Calu3 (cell line): ENCODE measurements around the gene THEM5. TPM values are rescaled to one million over a fixed set of nuclear protein-coding genes. Genes with fewer than 3 reads are reported as not detected.

Experiments
- BruUV-seq: library from RNA; stranded (reverse); fragments of 400-500 nt; replicated peaks from 2 replicates; lab custom pipeline; 2021; lab: Mats Ljungman, UMichigan
- CTCF ChIA-PET: fragments of 300-600 bp; sonication (Branson Sonifier 250); formaldehyde crosslinking; loops from one replicate; lab custom pipeline; 2022; ENCODE audit warnings: antibody characterized with exemption; lab: Charles Lee
- DNase-seq: peaks from one replicate; pipeline ENCODE4 v3.0.0; 2022
- H3K27ac Mint-ChIP-seq: one replicate; pipeline ENCODE4 v1.8.0; 2022; ENCODE audit warnings: mixed read lengths; ENCODE audit not compliant: unreplicated experiment
- H3K27me3 Mint-ChIP-seq: one replicate; pipeline ENCODE4 v1.8.0; 2022; ENCODE audit warnings: mixed read lengths; ENCODE audit not compliant: unreplicated experiment
- H3K36me3 Mint-ChIP-seq: one replicate; pipeline ENCODE4 v1.8.0; 2022; ENCODE audit warnings: mild to moderate bottlenecking, moderate library complexity, mixed read lengths; ENCODE audit not compliant: insufficient read depth, unreplicated experiment
- H3K4me1 Mint-ChIP-seq: one replicate; pipeline ENCODE4 v1.8.0; 2022; ENCODE audit warnings: mild to moderate bottlenecking, low read depth, mixed read lengths; ENCODE audit not compliant: unreplicated experiment
- H3K4me3 Mint-ChIP-seq: one replicate; pipeline ENCODE4 v1.8.0; 2022; ENCODE audit warnings: mild to moderate bottlenecking, low read depth, moderate library complexity, mixed read lengths; ENCODE audit not compliant: unreplicated experiment
- H3K9me3 Mint-ChIP-seq: one replicate; pipeline ENCODE4 v1.8.0; 2022; ENCODE audit warnings: low read depth, mixed read lengths; ENCODE audit not compliant: unreplicated experiment
- CTCF ChIP-seq: fragments of 200-600 bp; IDR thresholded peaks from one replicate; pipeline ENCODE4 v1.8.0; 2022; ENCODE audit warnings: antibody characterized with exemption; ENCODE audit not compliant: unreplicated experiment
- intact Hi-C: fragments of 100-400 bp; cut with micrococcal nuclease; formaldehyde crosslinking; loops from one replicate; pipeline ENCODE4 v1.10.0; 2022; ENCODE audit not compliant: unreplicated experiment
- total RNA-seq: library from RNA; stranded (reverse); gene quantifications from 2 replicates; pipeline ENCODE4 v1.2.3, GENCODE V29; 2022

The THEM5 gene
- total RNA-seq, 1 experiment from 2014 or later, result not detected

GRCh38 chr1:151864411-151864810, 10.9 kb upstream of the THEM5 start:
- CTCF ChIA-PET, result no interaction called here
- BruUV-seq, result no TSS peak
- no peak for TF ChIP-seq CTCF
- H3K27ac Mint-ChIP-seq, result no peak overlapping the region
- no peaks in the 10 kb centered on the region for H3K36me3 Mint-ChIP-seq
- intact Hi-C loops, result no loop called here
- no peak for DNase-seq
- H3K4me3 Mint-ChIP-seq, result no peak overlapping the region
- no peaks in the 10 kb centered on the region for H3K27me3 Mint-ChIP-seq
- peaks cover 11% of the 10 kb centered on the region for H3K4me1 Mint-ChIP-seq
- H3K9me3 Mint-ChIP-seq, result no peaks in the 10 kb centered on the region

DNA sequence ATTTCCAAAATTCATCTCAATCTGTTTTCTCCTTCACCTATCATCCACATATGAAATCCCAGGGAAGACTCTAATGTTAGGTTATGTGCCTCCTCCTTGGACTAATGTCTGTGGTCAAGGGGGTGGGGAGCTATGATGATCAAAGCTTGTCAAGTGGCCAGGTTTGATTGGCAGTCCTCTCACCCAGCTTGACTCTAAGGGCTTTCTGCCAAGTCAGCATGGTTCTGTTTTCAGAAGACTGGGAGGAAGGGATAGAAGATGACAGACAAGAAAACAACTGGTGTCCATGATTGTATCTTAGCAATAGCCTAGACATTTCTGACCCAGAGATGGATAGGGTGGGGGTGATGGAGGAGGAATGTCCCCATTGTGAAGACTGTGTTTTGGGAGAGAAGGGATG, 9.1 kb upstream of the THEM5 start:
- no TSS peak for BruUV-seq
- no peak for TF ChIP-seq CTCF
- Mint-ChIP-seq H3K4me3 (no peak overlapping the region), H3K9me3 (no peaks in the 10 kb centered on the region), H3K27ac (no peak overlapping the region), H3K4me1 (peaks cover 5% of the 10 kb centered on the region), H3K27me3 (peaks cover 4% of the 10 kb centered on the region), H3K36me3 (no peaks in the 10 kb centered on the region)
- CTCF ChIA-PET, result no interaction called here
- intact Hi-C loops, result no loop called here
- DNase-seq, result no peak

GRCh38 chr1:151860504-151861187, 7.1 kb upstream of the THEM5 start:
- TF ChIP-seq CTCF, result no peak
- no TSS peak for BruUV-seq
- intact Hi-C loops, result no loop called here
- H3K9me3 Mint-ChIP-seq, result no peaks in the 10 kb centered on the region
- no peaks in the 10 kb centered on the region for H3K36me3 Mint-ChIP-seq
- DNase-seq, result no peak
- H3K27ac Mint-ChIP-seq, result no peak overlapping the region
- H3K4me3 Mint-ChIP-seq, result no peak overlapping the region
- H3K4me1 Mint-ChIP-seq, result no peaks in the 10 kb centered on the region
- H3K27me3 Mint-ChIP-seq, result peaks cover 17% of the 10 kb centered on the region
- CTCF ChIA-PET, result interaction anchor here (1.3 kb wide), 1 partner anchor 11 kb away, joined by 3 read pairs; no protein-coding TSS in a partner anchor

GRCh38 chr1:151859891-151860293, 6.4 kb upstream of the THEM5 start:
- no peak overlapping the region for H3K4me3 Mint-ChIP-seq
- BruUV-seq, result no TSS peak
- no peak for DNase-seq
- no peak for TF ChIP-seq CTCF
- H3K4me1 Mint-ChIP-seq, result no peaks in the 10 kb centered on the region
- no peak overlapping the region for H3K27ac Mint-ChIP-seq
- no peaks in the 10 kb centered on the region for H3K9me3 Mint-ChIP-seq
- no peaks in the 10 kb centered on the region for H3K36me3 Mint-ChIP-seq
- peaks cover 17% of the 10 kb centered on the region for H3K27me3 Mint-ChIP-seq
- CTCF ChIA-PET, result interaction anchor here (1.3 kb wide), 1 partner anchor 12 kb away, joined by 3 read pairs; no protein-coding TSS in a partner anchor
- intact Hi-C loops, result no loop called here
